Esophagus (tissue), 2 donors: Measurements from ENCODE around the gene GRPEL2. TPM values are rescaled to one million over a fixed set of nuclear protein-coding genes. Genes with fewer than 3 reads are reported as not detected.

Experiments
- H3K27ac ChIP-seq, 2 donors: one replicate each; pipeline ENCODE4 v1.5.1; 2013; ENCODE audit warnings: low read depth in 2 of 2, mild to moderate bottlenecking in 2 of 2, inconsistent platforms in 1 of 2, low read length in 1 of 2, moderate library complexity in 1 of 2
- H3K27me3 ChIP-seq, 2 donors: one replicate each; pipeline ENCODE4 v1.6.1; 2013; ENCODE audit warnings: low read length in 2 of 2, control low read depth in 1 of 2, mild to moderate bottlenecking in 1 of 2; ENCODE audit not compliant: insufficient read depth in 2 of 2, control insufficient read depth in 1 of 2
- H3K36me3 ChIP-seq, 2 donors: one replicate each; pipeline ENCODE4 v1.6.1; 2013; ENCODE audit warnings: low read length in 1 of 2; ENCODE audit not compliant: control insufficient read depth in 2 of 2, insufficient read depth in 2 of 2
- H3K4me1 ChIP-seq, 2 donors: one replicate each; pipeline ENCODE4 v1.6.1; 2013; ENCODE audit warnings: low read length in 1 of 2; ENCODE audit not compliant: control insufficient read depth in 2 of 2, insufficient read depth in 2 of 2
- H3K4me3 ChIP-seq, 2 donors: one replicate each; pipeline ENCODE4 v1.5.1; 2013; ENCODE audit warnings: low read length in 2 of 2, mild to moderate bottlenecking in 2 of 2, low read depth in 1 of 2, moderate library complexity in 1 of 2
- H3K9me3 ChIP-seq, 2 donors: one replicate each; pipeline ENCODE4 v1.6.1; 2013; ENCODE audit warnings: mild to moderate bottlenecking in 2 of 2, low read depth in 1 of 2, low read length in 1 of 2, moderate library complexity in 1 of 2; ENCODE audit not compliant: control insufficient read depth in 2 of 2, insufficient read depth in 1 of 2
- WGBS, 2 donors: extraction: QIAGEN DNeasy Blood & Tissue Kit; methylation state at CpG; one replicate each; pipeline ENCODE4 v1.1.7; 2013; 5-methylcytosine and 5-hydroxymethylcytosine counted together
- polyA plus RNA-seq, 2 donors: library from polyadenylated mRNA; stranded (reverse); fragments of 200-250 nt; gene quantifications; one replicate each; pipeline ENCODE4 v1.2.3, GENCODE V29; 2013
- donor health status: healthy with polysubstance abuse.
- donor health status: Bipolar disorder and iron deficiency.

Gene GRPEL2
- polyA plus RNA-seq, 2 donors = 18.5 to 78.7 TPM

DNA sequence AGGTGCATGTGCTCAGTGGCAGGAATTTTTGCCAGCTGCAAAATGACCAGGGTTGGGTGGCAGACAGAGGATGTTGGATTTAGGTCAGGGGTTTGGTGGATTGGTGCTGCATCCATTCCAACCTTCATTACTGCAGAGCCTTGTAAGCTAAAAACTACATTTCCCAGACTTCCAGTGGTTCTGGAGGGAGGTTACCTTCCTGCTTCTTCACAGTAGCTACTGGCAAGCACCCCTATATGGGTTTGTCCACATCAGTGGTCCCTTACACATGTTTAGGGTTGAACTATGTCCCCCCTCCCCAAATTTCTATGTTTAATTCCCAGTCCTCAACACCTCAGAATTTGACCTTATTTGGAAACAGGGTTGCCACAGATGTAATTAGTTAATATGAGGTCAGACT lies 54.5 kb downstream of the GRPEL2 start:
- H3K27me3 ChIP-seq = no peaks in the 10 kb centered on the region
- no peaks in the 10 kb centered on the region for H3K4me1 ChIP-seq
- H3K9me3 ChIP-seq = no peaks in the 10 kb centered on the region
- no peak overlapping the region for H3K4me3 ChIP-seq
- H3K36me3 ChIP-seq = no peaks in the 10 kb centered on the region
- no peak overlapping the region for H3K27ac ChIP-seq

DNA sequence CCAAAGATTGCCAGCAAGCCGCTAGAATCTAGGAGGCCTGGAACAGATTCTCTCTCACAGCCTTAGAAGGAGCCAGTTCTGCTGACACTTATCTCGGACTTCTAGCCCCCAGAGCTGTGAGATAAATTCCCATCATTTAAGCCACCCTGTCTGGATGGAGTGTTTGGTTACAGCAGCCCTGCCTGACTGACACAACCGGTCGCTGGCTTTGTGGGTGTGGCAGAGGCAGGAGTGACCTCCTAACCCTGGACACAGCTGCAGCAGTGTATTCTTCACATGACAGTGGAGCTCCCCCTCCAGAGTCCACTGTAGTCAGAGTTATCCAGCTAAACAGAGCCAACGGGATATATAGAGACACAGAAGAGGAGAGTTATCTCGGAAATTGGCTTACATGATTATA lies 55.0 kb downstream of the GRPEL2 start:
- H3K27me3 ChIP-seq = no peaks in the 10 kb centered on the region
- no peak overlapping the region for H3K4me3 ChIP-seq
- 65 to 74% methylated on average over 6 of the region's 6 CpGs for WGBS, 2 donors
- no peaks in the 10 kb centered on the region for H3K9me3 ChIP-seq
- no peaks in the 10 kb centered on the region for H3K4me1 ChIP-seq
- peak overlapping the region in 1 of 2 donors; percentile 3 for H3K27ac ChIP-seq
- no peaks in the 10 kb centered on the region for H3K36me3 ChIP-seq

GRCh38 chr5:149401051-149401450 lies 55.8 kb downstream of the GRPEL2 start:
- Histone ChIP-seq H3K27ac (peak overlapping the region in 1 of 2 donors; percentile 3), H3K4me1 (no peaks in the 10 kb centered on the region), H3K27me3 (no peaks in the 10 kb centered on the region), H3K9me3 (no peaks in the 10 kb centered on the region), H3K4me3 (no peak overlapping the region), H3K36me3 (no peaks in the 10 kb centered on the region)
- 87 to 91% methylated on average over 2 of the region's 2 CpGs for WGBS, 2 donors

DNA sequence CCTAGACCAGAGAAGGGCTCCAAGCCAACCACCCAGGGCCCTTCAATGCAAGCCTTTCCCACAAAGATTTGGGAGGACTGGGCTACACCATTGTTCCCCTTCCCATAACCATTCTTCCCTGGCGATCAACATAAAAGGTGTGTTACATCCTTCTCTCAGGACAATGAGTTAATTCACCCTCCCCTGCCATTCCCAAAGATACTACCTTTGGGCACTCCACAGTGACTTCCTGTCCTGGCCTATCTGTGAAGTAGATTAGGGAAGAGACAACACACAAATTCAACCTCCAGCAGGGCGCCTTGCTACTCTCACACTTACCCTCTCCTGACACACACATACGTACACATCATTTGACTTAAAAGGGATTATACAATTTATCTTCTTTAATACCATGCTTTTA lies 57.0 kb downstream of the GRPEL2 start:
- H3K4me3 ChIP-seq = no peak overlapping the region
- no peaks in the 10 kb centered on the region for H3K9me3 ChIP-seq
- H3K4me1 ChIP-seq = no peaks in the 10 kb centered on the region
- no peaks in the 10 kb centered on the region for H3K36me3 ChIP-seq
- no peaks in the 10 kb centered on the region for H3K27me3 ChIP-seq
- 88 to 91% methylated on average over 3 of the region's 3 CpGs for WGBS, 2 donors
- no peak overlapping the region for H3K27ac ChIP-seq

Other genes with a start within 250 kb of the GRPEL2 start
- gene ABLIM3, start 204.0 kb upstream of the GRPEL2 start, polyA plus RNA-seq = 10 to 100 TPM; 17.1 to 56.2 TPM
- 1 to 10 TPM; 2.1 to 2.6 TPM for gene AFAP1L1, start 73.6 kb upstream of the GRPEL2 start, polyA plus RNA-seq
- 1 to 10 TPM; 2.7 to 5.7 TPM for gene PCYOX1L, start 12.5 kb downstream of the GRPEL2 start, polyA plus RNA-seq
- gene IL17B, start 33.8 kb downstream of the GRPEL2 start, polyA plus RNA-seq = 1 to 10 TPM; 1.4 TPM
- gene CSNK1A1, start 205.9 kb downstream of the GRPEL2 start, polyA plus RNA-seq = 10 to 100 TPM; 81.1 to 91.8 TPM
- 10 to 100 TPM; 10.6 to 11.6 TPM for gene ARHGEF37, start 236.0 kb downstream of the GRPEL2 start, polyA plus RNA-seq